Measurements from ENCODE around the gene CLCN4. TPM values are rescaled to one million over a fixed set of nuclear protein-coding genes. Genes with fewer than 3 reads are reported as not detected.

The CLCN4 gene
- total RNA-seq, 1 experiment from 2014 or later: 3.1 TPM

GRCh38 chrX:10166248-10166716, 9.5 kb downstream of the CLCN4 start:
- ChIA-PET CTCF (no interaction called here), POLR2A (ENCODE audit: unreplicated experiment) (no interaction called here)
- Histone ChIP-seq H2AFZ (no peak overlapping the region), H3K27ac (no peak overlapping the region), H4K20me1 (ENCODE audit: insufficient read depth) (no peaks in the 10 kb centered on the region), H3K4me1 (replicated peaks; ENCODE audit: insufficient read depth) (no peaks in the 10 kb centered on the region), H3K4me2 (no peak overlapping the region), H3K9me3 (ENCODE audit: insufficient read depth, low read depth) (no peaks in the 10 kb centered on the region), H3K9me2 (ENCODE audit: insufficient read depth) (no peaks in the 10 kb centered on the region), H3K36me3 (ENCODE audit: low read depth) (no peaks in the 10 kb centered on the region), H3K79me2 (ENCODE audit: low read depth) (no peaks in the 10 kb centered on the region), H3K4me3 (no peak overlapping the region), H3F3A (ENCODE audit: insufficient read depth, low read depth) (no peaks in the 10 kb centered on the region), H3K27me3 (ENCODE audit: insufficient read depth, low read depth) (no peaks in the 10 kb centered on the region)
- DNase-seq: no peak
- BruUV-seq (replicated peaks): no TSS peak
- TF ChIP-seq, protein P1, sequence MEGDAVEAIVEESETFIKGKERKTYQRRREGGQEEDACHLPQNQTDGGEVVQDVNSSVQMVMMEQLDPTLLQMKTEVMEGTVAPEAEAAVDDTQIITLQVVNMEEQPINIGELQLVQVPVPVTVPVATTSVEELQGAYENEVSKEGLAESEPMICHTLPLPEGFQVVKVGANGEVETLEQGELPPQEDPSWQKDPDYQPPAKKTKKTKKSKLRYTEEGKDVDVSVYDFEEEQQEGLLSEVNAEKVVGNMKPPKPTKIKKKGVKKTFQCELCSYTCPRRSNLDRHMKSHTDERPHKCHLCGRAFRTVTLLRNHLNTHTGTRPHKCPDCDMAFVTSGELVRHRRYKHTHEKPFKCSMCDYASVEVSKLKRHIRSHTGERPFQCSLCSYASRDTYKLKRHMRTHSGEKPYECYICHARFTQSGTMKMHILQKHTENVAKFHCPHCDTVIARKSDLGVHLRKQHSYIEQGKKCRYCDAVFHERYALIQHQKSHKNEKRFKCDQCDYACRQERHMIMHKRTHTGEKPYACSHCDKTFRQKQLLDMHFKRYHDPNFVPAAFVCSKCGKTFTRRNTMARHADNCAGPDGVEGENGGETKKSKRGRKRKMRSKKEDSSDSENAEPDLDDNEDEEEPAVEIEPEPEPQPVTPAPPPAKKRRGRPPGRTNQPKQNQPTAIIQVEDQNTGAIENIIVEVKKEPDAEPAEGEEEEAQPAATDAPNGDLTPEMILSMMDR (conservative IDR thresholded peaks at IDR 0.05): no peak
- TF ChIP-seq EZH2 (IDR thresholded peaks at IDR 0.05; ENCODE audit: low read depth): no peak
- intact Hi-C loops (cut with micrococcal nuclease; ENCODE audit: unreplicated experiment): no loop called here

DNA sequence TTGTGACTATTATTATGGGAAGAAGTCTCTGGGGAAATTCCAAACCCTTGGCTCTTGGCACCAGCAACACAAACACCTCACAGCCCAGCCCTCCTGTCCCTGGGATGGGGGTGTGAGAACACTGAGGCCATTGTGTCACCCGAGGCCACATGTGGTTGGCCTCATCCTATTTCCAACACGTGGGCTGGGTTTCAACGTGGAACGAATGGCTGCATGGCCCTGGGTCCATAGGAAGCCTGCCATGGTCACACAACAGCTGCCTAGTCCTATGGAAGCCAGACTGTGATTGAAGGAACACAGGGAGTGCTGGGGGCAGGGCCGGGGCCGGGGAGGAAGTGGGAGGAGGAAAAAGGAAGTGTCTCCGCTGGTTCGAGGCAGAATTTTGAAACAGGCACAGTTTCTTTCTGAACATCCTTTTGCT, 10.0 kb downstream of the CLCN4 start:
- Histone ChIP-seq H3K9me3 (ENCODE audit: insufficient read depth, low read depth) (no peaks in the 10 kb centered on the region), H3K4me1 (replicated peaks; ENCODE audit: insufficient read depth) (no peaks in the 10 kb centered on the region), H2AFZ (no peak overlapping the region), H3K9me2 (ENCODE audit: insufficient read depth) (no peaks in the 10 kb centered on the region), H4K20me1 (ENCODE audit: insufficient read depth) (no peaks in the 10 kb centered on the region), H3K27ac (no peak overlapping the region), H3K36me3 (ENCODE audit: low read depth) (no peaks in the 10 kb centered on the region), H3K79me2 (ENCODE audit: low read depth) (no peaks in the 10 kb centered on the region), H3F3A (ENCODE audit: insufficient read depth, low read depth) (no peaks in the 10 kb centered on the region), H3K4me2 (no peak overlapping the region), H3K4me3 (no peak overlapping the region), H3K27me3 (ENCODE audit: insufficient read depth, low read depth) (no peaks in the 10 kb centered on the region)
- intact Hi-C loops (cut with micrococcal nuclease; ENCODE audit: unreplicated experiment): no loop called here
- TF ChIP-seq, protein P1 (conservative IDR thresholded peaks at IDR 0.05): no peak
- TF ChIP-seq EZH2 (IDR thresholded peaks at IDR 0.05; ENCODE audit: low read depth): no peak
- ChIA-PET CTCF (no interaction called here), POLR2A (ENCODE audit: unreplicated experiment) (no interaction called here)
- BruUV-seq (replicated peaks): no TSS peak
- no peak for DNase-seq

DNA sequence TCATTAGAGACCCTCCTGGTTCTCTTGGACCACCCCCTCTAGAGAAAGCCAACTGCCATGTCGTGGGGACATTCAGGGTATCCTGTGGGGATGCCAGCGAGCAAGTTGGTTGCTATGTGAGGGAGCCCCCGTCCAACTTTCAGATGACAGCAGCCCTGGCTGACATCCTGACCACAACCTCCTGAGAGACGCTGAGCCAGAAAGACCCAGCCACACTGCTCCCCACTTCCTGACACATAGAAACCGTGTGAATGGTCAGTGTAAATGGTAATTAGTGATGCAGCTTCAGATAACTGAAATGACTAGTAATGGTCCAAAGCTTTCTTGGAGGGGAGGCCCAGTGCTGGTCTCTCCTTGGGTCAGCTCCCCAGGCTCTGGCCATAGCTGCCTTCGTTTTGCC, 10.8 kb downstream of the CLCN4 start:
- no peaks in the 10 kb centered on the region for H3K79me2 ChIP-seq (ENCODE audit: low read depth)
- H3K4me1 ChIP-seq (replicated peaks; ENCODE audit: insufficient read depth): no peaks in the 10 kb centered on the region
- no TSS peak for BruUV-seq (replicated peaks)
- no peaks in the 10 kb centered on the region for H3K36me3 ChIP-seq (ENCODE audit: low read depth)
- ChIA-PET POLR2A (ENCODE audit: unreplicated experiment) (no interaction called here), CTCF (no interaction called here)
- no peaks in the 10 kb centered on the region for H4K20me1 ChIP-seq (ENCODE audit: insufficient read depth)
- no peaks in the 10 kb centered on the region for H3K9me3 ChIP-seq (ENCODE audit: insufficient read depth, low read depth)
- no peaks in the 10 kb centered on the region for H3K27me3 ChIP-seq (ENCODE audit: insufficient read depth, low read depth)
- intact Hi-C loops (cut with micrococcal nuclease; ENCODE audit: unreplicated experiment): no loop called here
- H2AFZ ChIP-seq: no peak overlapping the region
- no peak overlapping the region for H3K27ac ChIP-seq
- H3K9me2 ChIP-seq (ENCODE audit: insufficient read depth): no peaks in the 10 kb centered on the region
- TF ChIP-seq EZH2 (IDR thresholded peaks at IDR 0.05; ENCODE audit: low read depth): no peak
- TF ChIP-seq, protein P1 (conservative IDR thresholded peaks at IDR 0.05): no peak
- H3K4me3 ChIP-seq: no peak overlapping the region
- no peaks in the 10 kb centered on the region for H3F3A ChIP-seq (ENCODE audit: insufficient read depth, low read depth)
- no peak overlapping the region for H3K4me2 ChIP-seq
- no peak for DNase-seq
